Trophoblast cell (in vitro differentiated cells and primary cell): ENCODE measurements around the gene CACNA1I.

Experiments used
- DNase-seq, 2 donors: peaks; one replicate each; pipeline ENCODE4 v3.0.0-alpha.2; 2016
- H2AFZ ChIP-seq: 2 replicates; pipeline ENCODE4 v1.6.1; 2013; ENCODE audit warnings: low read length, moderate library complexity, mild to moderate bottlenecking; ENCODE audit not compliant: insufficient read depth, poor library complexity
- H2AK5ac ChIP-seq: 2 replicates; pipeline ENCODE4 v1.6.1; 2013; ENCODE audit warnings: mild to moderate bottlenecking, low read length
- H2BK120ac ChIP-seq: 2 replicates; pipeline ENCODE4 v1.6.1; 2013; ENCODE audit warnings: low read length, mild to moderate bottlenecking, moderate library complexity; ENCODE audit not compliant: insufficient read depth, poor library complexity
- H2BK12ac ChIP-seq: 2 replicates; pipeline ENCODE4 v1.6.1; 2013; ENCODE audit warnings: mild to moderate bottlenecking, low read length, moderate library complexity
- H2BK5ac ChIP-seq: 2 replicates; pipeline ENCODE4 v1.6.1; 2013; ENCODE audit warnings: low read length, low read depth, moderate library complexity, mild to moderate bottlenecking; ENCODE audit not compliant: poor library complexity
- H3K14ac ChIP-seq: 2 replicates; pipeline ENCODE4 v1.6.1; 2013; ENCODE audit warnings: mild to moderate bottlenecking, low read length
- H3K18ac ChIP-seq: 2 replicates; pipeline ENCODE4 v1.6.1; 2013; ENCODE audit warnings: mild to moderate bottlenecking, low read length
- H3K23ac ChIP-seq: 2 replicates; pipeline ENCODE4 v1.6.1; 2013; ENCODE audit warnings: low read length
- H3K27ac ChIP-seq: 2 replicates; pipeline ENCODE4 v1.5.1; 2013; ENCODE audit warnings: low read depth, mild to moderate bottlenecking, inconsistent platforms, low read length, moderate library complexity
- H3K27me3 ChIP-seq: 2 replicates; pipeline ENCODE4 v1.6.1; 2013; ENCODE audit warnings: inconsistent platforms, mild to moderate bottlenecking, low read length, moderate library complexity; ENCODE audit not compliant: insufficient read depth
- H3K36me3 ChIP-seq, 2 experiments: 1 replicate in 1 of 2; 2 replicates in 1 of 2; pipeline ENCODE4 v1.6.1; 2013; ENCODE audit warnings: low read length in 2 of 2, mild to moderate bottlenecking in 2 of 2, moderate library complexity in 1 of 2; ENCODE audit not compliant: insufficient read depth in 2 of 2, control insufficient read depth in 1 of 2
- H3K4ac ChIP-seq: 2 replicates; pipeline ENCODE4 v1.6.1; 2013; ENCODE audit warnings: low read depth, mild to moderate bottlenecking, low read length, moderate library complexity
- H3K4me1 ChIP-seq, 2 experiments: 1 replicate in 1 of 2; 2 replicates in 1 of 2; pipeline ENCODE4 v1.6.1; 2013; ENCODE audit warnings: low read length in 2 of 2, mild to moderate bottlenecking in 2 of 2, moderate library complexity in 1 of 2; ENCODE audit not compliant: insufficient read depth in 2 of 2, control insufficient read depth in 1 of 2
- H3K4me2 ChIP-seq: 2 replicates; pipeline ENCODE4 v1.6.1; 2013; ENCODE audit warnings: inconsistent platforms, mild to moderate bottlenecking, low read length, moderate library complexity
- H3K4me3 ChIP-seq: 2 replicates; pipeline ENCODE4 v1.5.1; 2013; ENCODE audit warnings: mild to moderate bottlenecking, low read depth, low read length, inconsistent platforms
- H3K79me1 ChIP-seq: one replicate; pipeline ENCODE4 v1.6.1; 2013; ENCODE audit warnings: low read length
- H3K79me2 ChIP-seq: 2 replicates; pipeline ENCODE4 v1.6.1; 2013; ENCODE audit warnings: low read length, mild to moderate bottlenecking; ENCODE audit not compliant: control insufficient read depth, insufficient read depth, poor library complexity
- H3K9ac ChIP-seq: 2 replicates; pipeline ENCODE4 v1.6.1; 2013; ENCODE audit warnings: mild to moderate bottlenecking, low read length
- H3K9me3 ChIP-seq: 2 replicates; pipeline ENCODE4 v1.6.1; 2013; ENCODE audit warnings: low read depth, mild to moderate bottlenecking, control low read depth, inconsistent platforms, low read length; ENCODE audit not compliant: insufficient read depth
- H4K12ac ChIP-seq: 2 replicates; pipeline ENCODE4 v1.6.1; 2013; ENCODE audit warnings: low read depth, mild to moderate bottlenecking, low read length, moderate library complexity
- H4K8ac ChIP-seq: 2 replicates; pipeline ENCODE4 v1.6.1; 2013; ENCODE audit warnings: low read depth, mild to moderate bottlenecking, low read length, moderate library complexity
- H4K91ac ChIP-seq: one replicate; pipeline ENCODE4 v1.6.1; 2013; ENCODE audit warnings: low read depth, mild to moderate bottlenecking, low read length, moderate library complexity
- WGBS: extraction: QIAGEN DNeasy Blood & Tissue Kit; methylation state at CpG from one replicate; pipeline ENCODE4 v1.1.7; 2013; ENCODE audit warnings: missing lambda C conversion rate; ENCODE audit not compliant: insufficient read length, insufficient coverage; ENCODE audit errors: extremely low coverage; 5-methylcytosine and 5-hydroxymethylcytosine counted together

CACNA1I gene

GRCh38 chr22:39597236-39597869, 26.8 kb downstream of the CACNA1I start:
- Histone ChIP-seq H4K91ac (no peak overlapping the region), H2AFZ (no peak overlapping the region), H3K9ac (no peak overlapping the region), H4K12ac (no peak overlapping the region), H2AK5ac (no peak overlapping the region), H2BK5ac (no peak overlapping the region), H3K4me3 (no peak overlapping the region), H3K9me3 (peaks cover 3% of the 10 kb centered on the region), H3K4me2 (no peak overlapping the region), H3K4ac (no peak overlapping the region), H2BK12ac (no peak overlapping the region), H3K14ac (no peak overlapping the region), H3K27me3 (peaks cover 3% of the 10 kb centered on the region), H3K79me1 (no peaks in the 10 kb centered on the region), H3K4me1 (peaks cover 5 to 9% of the 10 kb centered on the region in 2 experiments), H3K36me3 (no peaks in the 10 kb centered on the region), H3K27ac (no peak overlapping the region), H3K23ac (no peak overlapping the region), H2BK120ac (no peak overlapping the region), H3K18ac (no peak overlapping the region), H3K79me2 (no peaks in the 10 kb centered on the region), H4K8ac (no peak overlapping the region)
- WGBS = no CpG with 5 or more reads among the region's 8 CpGs
- no peak for DNase-seq

DNA sequence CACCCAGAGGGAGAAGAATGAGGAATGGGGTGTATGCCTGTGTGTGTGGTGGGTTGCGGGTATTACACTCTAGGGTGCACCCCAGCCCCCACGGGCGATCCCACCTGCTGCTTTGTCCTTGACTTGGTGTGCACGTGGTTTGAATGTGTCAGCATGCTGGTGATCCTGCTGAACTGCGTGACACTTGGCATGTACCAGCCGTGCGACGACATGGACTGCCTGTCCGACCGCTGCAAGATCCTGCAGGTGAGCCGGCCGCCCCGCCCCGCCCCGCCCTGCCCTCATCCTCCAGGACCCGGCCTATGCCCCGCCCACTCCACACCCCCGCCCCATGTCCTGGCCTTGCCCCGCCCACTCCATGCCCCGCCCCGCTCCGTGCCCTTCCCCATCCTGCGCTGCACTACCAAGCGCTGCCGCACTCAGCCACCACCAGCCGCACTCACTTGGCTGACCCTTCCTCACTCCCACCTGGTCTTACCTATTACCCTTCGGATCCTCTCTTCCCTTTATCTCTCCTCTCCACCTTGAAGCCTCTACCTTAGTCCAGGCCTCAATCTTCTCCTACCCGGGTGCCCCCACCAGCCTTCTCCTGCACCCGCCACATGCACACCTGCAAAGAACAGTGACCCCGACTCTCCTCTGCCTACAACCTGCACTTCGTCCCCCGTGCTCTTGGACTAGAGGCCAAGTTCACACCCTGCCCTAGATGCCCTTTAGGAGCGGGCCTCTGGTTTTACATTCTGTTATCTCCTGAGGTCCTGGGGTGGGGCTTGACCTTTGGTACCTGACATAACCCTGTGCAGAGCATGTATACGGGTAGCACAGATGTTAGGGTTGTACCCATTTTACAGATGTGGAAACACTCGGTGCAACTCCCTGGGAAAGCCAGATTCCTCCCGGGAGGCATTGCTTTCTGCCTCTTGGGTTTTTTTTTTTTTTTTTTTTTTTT, 27.7 kb downstream of the CACNA1I start:
- no peak overlapping the region for H2BK12ac ChIP-seq
- H3K79me1 ChIP-seq = no peaks in the 10 kb centered on the region
- no peak overlapping the region for H3K4me3 ChIP-seq
- H2AK5ac ChIP-seq = no peak overlapping the region
- no peak overlapping the region for H3K14ac ChIP-seq
- H4K91ac ChIP-seq = no peak overlapping the region
- H4K12ac ChIP-seq = no peak overlapping the region
- H3K9ac ChIP-seq = no peak overlapping the region
- H3K36me3 ChIP-seq = no peaks in the 10 kb centered on the region
- no peak overlapping the region for H4K8ac ChIP-seq
- no CpG with 5 or more reads among the region's 36 CpGs for WGBS
- H3K23ac ChIP-seq = no peak overlapping the region
- H2AFZ ChIP-seq = no peak overlapping the region
- peak in 1 of 2 donors; percentile 21 for DNase-seq
- no peaks in the 10 kb centered on the region for H3K79me2 ChIP-seq
- H3K4ac ChIP-seq = no peak overlapping the region
- H3K4me2 ChIP-seq = no peak overlapping the region
- peaks cover 3% of the 10 kb centered on the region for H3K9me3 ChIP-seq
- no peaks in the 10 kb centered on the region for H3K4me1 ChIP-seq
- H3K27me3 ChIP-seq = peaks cover 3% of the 10 kb centered on the region
- H3K27ac ChIP-seq = no peak overlapping the region
- no peak overlapping the region for H2BK120ac ChIP-seq
- H3K18ac ChIP-seq = no peak overlapping the region
- no peak overlapping the region for H2BK5ac ChIP-seq

- Histone ChIP-seq H3K4me2 (no peak overlapping the region), H3K4me3 (no peak overlapping the region), H3K9me3 (peaks cover 3% of the 10 kb centered on the region), H3K36me3 (no peaks in the 10 kb centered on the region), H2BK12ac (no peak overlapping the region), H3K18ac (no peak overlapping the region), H3K4ac (no peak overlapping the region), H3K23ac (no peak overlapping the region), H2BK5ac (no peak overlapping the region), H2AK5ac (no peak overlapping the region), H3K9ac (no peak overlapping the region), H2AFZ (no peak overlapping the region), H4K8ac (no peak overlapping the region), H4K12ac (no peak overlapping the region), H2BK120ac (no peak overlapping the region), H3K14ac (no peak overlapping the region), H3K27me3 (peaks cover 3% of the 10 kb centered on the region), H3K79me1 (no peaks in the 10 kb centered on the region), H3K4me1 (no peaks in the 10 kb centered on the region), H4K91ac (no peak overlapping the region), H3K79me2 (no peaks in the 10 kb centered on the region), H3K27ac (no peak overlapping the region)
- DNase-seq = no peak
- WGBS = no CpG with 5 or more reads among the region's 18 CpGs
Observed at GRCh38 chr22:39600491-39601179, 30.1 kb downstream of the CACNA1I start.

DNA sequence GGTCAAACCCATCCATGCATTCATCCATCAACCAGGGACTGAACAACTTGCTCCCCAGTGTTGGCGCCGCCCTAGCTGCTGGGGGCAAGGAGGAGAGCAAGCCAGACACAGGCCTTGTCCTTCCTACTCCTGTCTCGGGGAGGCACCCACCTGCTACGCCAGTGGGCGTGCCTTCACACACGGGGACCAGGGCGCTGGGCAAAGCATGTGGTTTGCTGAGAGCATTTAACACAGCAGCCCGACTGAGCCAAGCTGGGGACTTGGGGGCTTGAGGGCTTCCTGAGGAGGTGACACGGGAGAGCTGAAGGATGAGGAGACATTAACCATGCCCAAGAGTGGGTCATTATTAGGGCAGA, 30.6 kb downstream of the CACNA1I start:
- H3K4ac ChIP-seq = no peak overlapping the region
- H3K79me1 ChIP-seq = no peaks in the 10 kb centered on the region
- WGBS = no CpG with 5 or more reads among the region's 9 CpGs
- H3K18ac ChIP-seq = no peak overlapping the region
- peaks cover 3% of the 10 kb centered on the region for H3K9me3 ChIP-seq
- no peaks in the 10 kb centered on the region for H3K79me2 ChIP-seq
- H3K23ac ChIP-seq = no peak overlapping the region
- H3K14ac ChIP-seq = no peak overlapping the region
- H3K27ac ChIP-seq = no peak overlapping the region
- H3K4me3 ChIP-seq = no peak overlapping the region
- no peak for DNase-seq
- H2AFZ ChIP-seq = no peak overlapping the region
- H3K4me1 ChIP-seq = no peaks in the 10 kb centered on the region
- peaks cover 3% of the 10 kb centered on the region for H3K27me3 ChIP-seq
- no peak overlapping the region for H4K91ac ChIP-seq
- H2BK12ac ChIP-seq = no peak overlapping the region
- no peak overlapping the region for H2BK5ac ChIP-seq
- H2AK5ac ChIP-seq = no peak overlapping the region
- no peak overlapping the region for H4K12ac ChIP-seq
- H4K8ac ChIP-seq = no peak overlapping the region
- H2BK120ac ChIP-seq = no peak overlapping the region
- H3K9ac ChIP-seq = no peak overlapping the region
- no peak overlapping the region for H3K4me2 ChIP-seq
- H3K36me3 ChIP-seq = no peaks in the 10 kb centered on the region
